Measurements from ENCODE around the gene CLDN22.

- TF ChIP-seq CTCF (IDR thresholded peaks at IDR 0.05), result no peak
- TF ChIP-seq POLR2A (IDR thresholded peaks at IDR 0.05), result no peak
These were observed 24.6 kb upstream of the CLDN22 start for GRCh38 chr4:183344523-183345255.
